ENCODE measurements around the gene MDP1. TPM values are rescaled to one million over a fixed set of nuclear protein-coding genes. Genes with fewer than 3 reads are reported as not detected.

Gene MDP1
- total RNA-seq, 4 donors from 2014 or later, result 1.4 to 12.4 (median 8.6) TPM

- intact Hi-C loops (cut with DNase I), result no loop called here
- H3K9me3 ChIP-seq, result no peaks in the 10 kb centered on the region
- WGBS, 2 donors, result 93% methylated on average over 4 to 10 of the region's 14 CpGs
- H3K4me3 ChIP-seq, result no peak overlapping the region
- no peak overlapping the region for H3K27ac ChIP-seq
- H3K27me3 ChIP-seq, result no peaks in the 10 kb centered on the region
- H3K4me1 ChIP-seq, result peaks cover 0 to 12% (median 9%) of the 10 kb centered on the region in 3 donors
- DNase-seq, result no peak
- peaks cover 22 to 78% (median 39%) of the 10 kb centered on the region in 3 donors for H3K36me3 ChIP-seq
- no peak for TF ChIP-seq POLR2A (IDR thresholded peaks at IDR 0.05)
- TF ChIP-seq CTCF (IDR thresholded peaks at IDR 0.05), result no peak
Measured at GRCh38 chr14:24177891-24178290, 38.0 kb downstream of the MDP1 start.

- Histone ChIP-seq H3K36me3 (peaks cover 17 to 71% (median 36%) of the 10 kb centered on the region in 3 donors), H3K27ac (no peak overlapping the region), H3K27me3 (no peaks in the 10 kb centered on the region), H3K4me1 (peaks cover 0 to 17% (median 9%) of the 10 kb centered on the region in 3 donors), H3K4me3 (no peak overlapping the region), H3K9me3 (no peaks in the 10 kb centered on the region)
- TF ChIP-seq CTCF (IDR thresholded peaks at IDR 0.05) (no peak), POLR2A (IDR thresholded peaks at IDR 0.05) (no peak)
- whole genome bisulfite sequencing, 2 donors, result 89 to 90% methylated on average over 8 of the region's 12 CpGs
- intact Hi-C loops (cut with DNase I), result no loop called here
- DNase-seq, result no peak
Measured at GRCh38 chr14:24177041-24177825, 38.6 kb downstream of the MDP1 start.

GRCh38 chr14:24176599-24176998 lies 39.3 kb downstream of the MDP1 start:
- H3K4me3 ChIP-seq, result no peak overlapping the region
- no peak for DNase-seq
- peaks cover 0 to 23% (median 12%) of the 10 kb centered on the region in 3 donors for H3K4me1 ChIP-seq
- no peaks in the 10 kb centered on the region for H3K9me3 ChIP-seq
- peaks cover 11 to 65% (median 35%) of the 10 kb centered on the region in 3 donors for H3K36me3 ChIP-seq
- intact Hi-C loops (cut with DNase I), result no loop called here
- 91 to 100% methylated on average over 1 to 5 of the region's 5 CpGs for WGBS, 2 donors
- H3K27ac ChIP-seq, result no peak overlapping the region
- H3K27me3 ChIP-seq, result no peaks in the 10 kb centered on the region
- TF ChIP-seq POLR2A (IDR thresholded peaks at IDR 0.05) (no peak), CTCF (IDR thresholded peaks at IDR 0.05) (no peak)

DNA sequence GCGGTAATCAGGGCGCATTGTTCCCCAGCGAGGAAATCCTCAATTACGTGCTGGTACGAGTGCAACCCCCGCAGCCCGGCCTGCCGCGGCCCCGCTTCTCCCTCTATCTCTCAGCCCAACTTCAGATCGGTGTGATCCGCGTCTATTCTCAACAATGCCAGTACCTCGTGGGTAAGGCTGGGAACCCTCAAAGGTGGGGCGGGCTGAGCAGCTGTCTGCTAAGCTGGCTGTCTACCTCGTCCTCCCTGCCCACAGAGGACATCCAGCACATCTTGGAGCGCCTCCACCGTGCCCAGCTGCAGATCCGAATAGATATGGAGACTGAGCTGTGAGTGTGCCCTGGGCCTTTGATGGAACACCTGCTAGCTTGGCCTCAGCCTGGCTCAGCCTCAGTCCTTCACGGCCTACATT lies 43.0 kb downstream of the MDP1 start:
- DNase-seq, result no peak
- Histone ChIP-seq H3K36me3 (peaks cover 0 to 56% (median 6%) of the 10 kb centered on the region in 3 donors), H3K4me1 (peaks cover 0 to 24% (median 5%) of the 10 kb centered on the region in 3 donors), H3K27ac (peak overlapping the region in 1 of 4 donors; percentile 69), H3K4me3 (peak overlapping the region in 1 of 4 donors; percentile 34), H3K27me3 (no peaks in the 10 kb centered on the region), H3K9me3 (no peaks in the 10 kb centered on the region)
- intact Hi-C loops (cut with DNase I), result no loop called here
- TF ChIP-seq POLR2A (IDR thresholded peaks at IDR 0.05), result no peak
- no peak for TF ChIP-seq CTCF (IDR thresholded peaks at IDR 0.05)
- 64 to 79% methylated on average over 6 to 9 of the region's 20 CpGs for WGBS, 2 donors

- peaks cover 0 to 24% (median 5%) of the 10 kb centered on the region in 3 donors for H3K4me1 ChIP-seq
- TF ChIP-seq CTCF (IDR thresholded peaks at IDR 0.05) (no peak), POLR2A (IDR thresholded peaks at IDR 0.05) (no peak)
- H3K27me3 ChIP-seq, result no peaks in the 10 kb centered on the region
- DNase-seq, result no peak
- intact Hi-C loops (cut with DNase I), result no loop called here
- H3K27ac ChIP-seq, result peak overlapping the region in 2 of 4 donors; percentile 50 to 69
- peaks cover 0 to 56% (median 6%) of the 10 kb centered on the region in 3 donors for H3K36me3 ChIP-seq
- 51 to 94% methylated on average over 7 to 9 of the region's 30 CpGs for WGBS, 2 donors
- H3K9me3 ChIP-seq, result no peaks in the 10 kb centered on the region
- peak overlapping the region in 3 of 4 donors; percentile 27 to 42 (median 34) for H3K4me3 ChIP-seq
Measured at GRCh38 chr14:24172261-24172860, 43.5 kb downstream of the MDP1 start.

Measured in esophagus squamous epithelium (tissue), 5 donors.